K562 (cell line): ENCODE data around the gene SLC9B1. TPM values are rescaled to one million over a fixed set of nuclear protein-coding genes. Genes with fewer than 3 reads are reported as not detected.

Source experiments
- ARNT ChIP-seq, 2 experiments: fragments of 450-650 bp; IDR thresholded peaks; 2 replicates each; pipeline ENCODE4 v1.6.1; 2016; ENCODE audit warnings: mild to moderate bottlenecking in 1 of 2
- BRF2 ChIP-seq: IDR thresholded peaks from 3 replicates; pipeline ENCODE4 v1.6.1; 2011; ENCODE audit warnings: borderline replicate concordance, mild to moderate bottlenecking; ENCODE audit not compliant: insufficient read length, insufficient read depth
- CBFA2T3 ChIP-seq: fragments of 450-650 bp; IDR thresholded peaks from 2 replicates; pipeline ENCODE4 v1.6.1; 2017
- CC2D1A ChIP-seq: fragments of 450-650 bp; IDR thresholded peaks from 2 replicates; pipeline ENCODE4 v1.6.1; 2017; ENCODE audit warnings: mild to moderate bottlenecking
- CSDE1 ChIP-seq, 2 experiments: fragments of 450-650 bp; IDR thresholded peaks; 2 replicates each; pipeline ENCODE4 v1.6.1; 2016; ENCODE audit warnings: mild to moderate bottlenecking in 1 of 2
- FOXO4 ChIP-seq: fragments of 450-650 bp; formaldehyde crosslinking; IDR thresholded peaks from 2 replicates; pipeline ENCODE4 v1.4.0; 2020; ENCODE audit warnings: mild to moderate bottlenecking, moderate library complexity
- GATAD2B ChIP-seq: fragments of 450-650 bp; IDR thresholded peaks from 2 replicates; pipeline ENCODE4 v1.6.1; 2017; ENCODE audit warnings: mild to moderate bottlenecking, borderline replicate concordance
- IRF2 ChIP-seq: sonication (generic); formaldehyde crosslinking; IDR thresholded peaks from 2 replicates; pipeline ENCODE4 v1.8.1; 2022; ENCODE audit warnings: mild to moderate bottlenecking, missing genetic modification reagents
- JUNB ChIP-seq: fragments of 450-650 bp; formaldehyde crosslinking; conservative IDR thresholded peaks from 2 replicates; pipeline ENCODE4 v1.4.0; 2020; ENCODE audit warnings: mild to moderate bottlenecking
- KAT7 ChIP-seq: sonication (generic); formaldehyde crosslinking; IDR thresholded peaks from 2 replicates; pipeline ENCODE4 v1.8.0; 2022; ENCODE audit warnings: missing genetic modification reagents, mild to moderate bottlenecking, borderline replicate concordance
- KLF10 ChIP-seq: fragments of 250-450 bp; sonication (Bioruptor Pico); IDR thresholded peaks from 2 replicates; pipeline ENCODE4 v1.6.1; 2021; ENCODE audit warnings: matching md5 sums
- MCM5 ChIP-seq: fragments of 450-650 bp; IDR thresholded peaks from 2 replicates; pipeline ENCODE4 v1.6.1; 2016; ENCODE audit warnings: low read depth
- MYNN ChIP-seq, 2 experiments: sonication (generic); formaldehyde crosslinking in 1 of 2; IDR thresholded peaks; 2 replicates each; pipeline versions ENCODE4 v1.5.0 to v1.6.1; 2016 to 2020; ENCODE audit warnings: antibody characterized with exemption in 1 of 2, missing genetic modification reagents in 1 of 2
- NEUROD1 ChIP-seq: fragments of 150-350 bp; IDR thresholded peaks from 2 replicates; pipeline ENCODE4 v1.6.1; 2014; ENCODE audit warnings: borderline replicate concordance, low read length, low read depth; ENCODE audit not compliant: partially characterized antibody
- NR2C1 ChIP-seq, 2 experiments: fragments of 450-650 bp; IDR thresholded peaks; 2 replicates each; pipeline ENCODE4 v1.6.1; 2017; ENCODE audit warnings: mild to moderate bottlenecking in 2 of 2, antibody characterized with exemption in 1 of 2, inconsistent platforms in 1 of 2, missing compliant biosample characterization in 1 of 2, missing genetic modification characterization in 1 of 2
- POLR2A ChIP-seq: fragments of 450-650 bp; conservative IDR thresholded peaks from 2 replicates; pipeline ENCODE4 v1.6.1; 2016
- RBFOX2 ChIP-seq: fragments of 200-400 bp; formaldehyde crosslinking; IDR thresholded peaks from 2 replicates; pipeline ENCODE4 v1.6.1; 2017; ENCODE audit warnings: low read depth, mild to moderate bottlenecking, low read length, moderate library complexity
- TEAD4 ChIP-seq, 2 experiments: sonication (generic) in 1 of 2; formaldehyde crosslinking in 1 of 2; IDR thresholded peaks; 2 replicates each; pipeline versions ENCODE4 v1.6.1 to v1.8.0; 2012 to 2022; ENCODE audit warnings: borderline replicate concordance in 1 of 2, inconsistent platforms in 1 of 2, low read length in 1 of 2, mild to moderate bottlenecking in 1 of 2, missing genetic modification reagents in 1 of 2
- TGIF2 ChIP-seq: sonication (generic); formaldehyde crosslinking; IDR thresholded peaks from 2 replicates; pipeline ENCODE4 v1.8.1; 2022; ENCODE audit warnings: mild to moderate bottlenecking, missing genetic modification reagents, moderate library complexity
- ZBED1 ChIP-seq: IDR thresholded peaks from 2 replicates; pipeline ENCODE4 v1.6.1; 2014
- ZBTB5 ChIP-seq: fragments of 450-650 bp; IDR thresholded peaks from 2 replicates; pipeline ENCODE4 v1.6.1; 2017; ENCODE audit warnings: antibody characterized with exemption
- ZFX ChIP-seq: sonication (generic); formaldehyde crosslinking; IDR thresholded peaks from 2 replicates; pipeline ENCODE4 v1.8.0; 2022; ENCODE audit warnings: mild to moderate bottlenecking, missing genetic modification reagents, moderate library complexity
- ZNF280A ChIP-seq: fragments of 450-650 bp; IDR thresholded peaks from 2 replicates; pipeline ENCODE4 v1.6.1; 2018; ENCODE audit warnings: mild to moderate bottlenecking, low read depth; ENCODE audit not compliant: partially characterized antibody
- ZNF589 ChIP-seq: fragments of 200-800 bp; sonication (Bioruptor generic); IDR thresholded peaks from 2 replicates; pipeline ENCODE4 v1.6.1; 2016; ENCODE audit warnings: low read depth, missing genetic modification characterization, missing compliant biosample characterization
- polyA plus RNA-seq, 8 experiments: library from polyadenylated mRNA; depleted of rRNA in 4 of 8; stranded (reverse) in 5 of 8; unstranded in 3 of 8; fragments of >200 nt; fragmentation: Nextera tagmentation in 2 of 8; fragmentation: Illumina TruSeq in 1 of 8; extraction: Ambion mirVana in 2 of 8; extraction: Trizol in 1 of 8; gene quantifications; 2 replicates each; pipeline versions ENCODE4 v1.2.1 to v1.2.3, GENCODE V29; 2011 to 2014; ENCODE audit warnings: inconsistent platforms in 1 of 8, missing spikeins in 1 of 8
- total RNA-seq, 7 experiments: library from RNA; depleted of rRNA in 6 of 7; stranded (reverse); fragments of >200 nt in 6 of 7; fragmentation: Illumina TruSeq in 2 of 7; extraction: Trizol in 2 of 7; gene quantifications; 2 replicates each; pipeline versions ENCODE4 v1.2.1 to v1.2.3, GENCODE V29; 2011 to 2021; ENCODE audit warnings: low replicate concordance in 1 of 7

SLC9B1 gene
- total and polyA plus RNA-seq, 9 of the 15 experiments (the other 6 are each of a cell fraction or from before 2014, with no cell fraction given), result 0.21 to 1.3 (median 0.51) TPM

- TF ChIP-seq ZNF589 (CRISPR knock-in tag) (0 out of 2 replicates have a peak, but pooled peaks have one; percentile 5), POLR2A (0 out of 2 replicates have a peak, but pooled peaks have one; percentile 22), NR2C1 (IDR thresholded peaks at IDR 0.05) (no peak), NR2C1 (tag; IDR thresholded peaks at IDR 0.05) (peak; percentile 24; the same call in 1 of the 2 replicates), MCM5 (no peak), ZBED1 (no peak), TGIF2 (CRISPR knock-in tag) (no peak), NEUROD1 (no peak), KLF10 (no peak), CBFA2T3 (peak; percentile 57; the same call in 1 of the 2 replicates), TEAD4 (IDR thresholded peaks at IDR 0.05; ENCODE audit: low read length) (peak; percentile 62), TEAD4 (CRISPR knock-in tag; IDR thresholded peaks at IDR 0.05; ENCODE audit: borderline replicate concordance) (no peak), CSDE1 (IDR thresholded peaks at IDR 0.05) (no peak), JUNB (no peak), GATAD2B (peak; percentile 40; the same call in 1 of the 2 replicates), ARNT (IDR thresholded peaks at IDR 0.05) (peak in 1 of 2 experiments; percentile 52; a peak in 1 of 4 replicates), ZNF280A (no peak), IRF2 (CRISPR knock-in tag) (no peak), MYNN (IDR thresholded peaks at IDR 0.05) (no peak), MYNN (CRISPR knock-in tag; IDR thresholded peaks at IDR 0.05) (no peak), CC2D1A (no peak), ZBTB5 (no peak), ZFX (CRISPR knock-in tag) (no peak), FOXO4 (no peak), BRF2 (no peak), RBFOX2 (no peak), KAT7 (CRISPR knock-in tag) (no peak)
These were observed 149.8 kb downstream of the SLC9B1 start (continued) for GRCh38 chr4:102869569-102870197.
